ENCODE data around the gene CSNK1A1. TPM values are rescaled to one million over a fixed set of nuclear protein-coding genes. Genes with fewer than 3 reads are reported as not detected.
"Not testable (repeated sequence)": the region's sequence is repeated elsewhere in the genome, so short reads cannot be mapped to it uniquely, and the experiment has no call there.

Gene CSNK1A1
- total and polyA plus RNA-seq, 3 donors from 2014 or later = 129 to 192 (median 148) TPM

DNA sequence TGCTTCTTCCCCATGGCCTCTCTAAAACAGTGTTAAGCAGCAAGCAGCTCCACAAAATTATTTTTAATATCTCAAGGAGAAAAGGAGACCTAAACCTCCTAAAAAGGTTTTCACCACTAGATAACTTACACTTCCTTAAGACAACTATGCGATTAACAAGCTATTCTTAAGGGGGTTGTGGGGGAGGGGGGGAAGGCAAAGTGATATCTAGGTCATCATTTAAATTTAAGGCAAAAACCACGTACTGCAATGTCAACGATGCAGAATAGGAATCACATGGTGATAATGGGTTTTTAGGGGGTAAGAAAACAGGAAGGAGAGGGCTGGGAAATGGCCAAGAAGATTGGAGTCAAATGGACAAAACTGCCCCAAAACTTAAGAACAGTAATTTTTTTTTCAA is 32.6 kb downstream of the CSNK1A1 start:
- no peaks in the 10 kb centered on the region for H3K9me3 ChIP-seq
- H3K4me1 ChIP-seq = peaks cover 10% of the 10 kb centered on the region
- no peak for DNase-seq
- no peaks in the 10 kb centered on the region for H3K36me3 ChIP-seq (ENCODE audit: low read depth, missing control alignments)
- intact Hi-C loops (cut with DNase I; ENCODE audit: low total_unique reads) = no loop called here
- no peak overlapping the region for H3K4me3 ChIP-seq
- TF ChIP-seq, protein P1, sequence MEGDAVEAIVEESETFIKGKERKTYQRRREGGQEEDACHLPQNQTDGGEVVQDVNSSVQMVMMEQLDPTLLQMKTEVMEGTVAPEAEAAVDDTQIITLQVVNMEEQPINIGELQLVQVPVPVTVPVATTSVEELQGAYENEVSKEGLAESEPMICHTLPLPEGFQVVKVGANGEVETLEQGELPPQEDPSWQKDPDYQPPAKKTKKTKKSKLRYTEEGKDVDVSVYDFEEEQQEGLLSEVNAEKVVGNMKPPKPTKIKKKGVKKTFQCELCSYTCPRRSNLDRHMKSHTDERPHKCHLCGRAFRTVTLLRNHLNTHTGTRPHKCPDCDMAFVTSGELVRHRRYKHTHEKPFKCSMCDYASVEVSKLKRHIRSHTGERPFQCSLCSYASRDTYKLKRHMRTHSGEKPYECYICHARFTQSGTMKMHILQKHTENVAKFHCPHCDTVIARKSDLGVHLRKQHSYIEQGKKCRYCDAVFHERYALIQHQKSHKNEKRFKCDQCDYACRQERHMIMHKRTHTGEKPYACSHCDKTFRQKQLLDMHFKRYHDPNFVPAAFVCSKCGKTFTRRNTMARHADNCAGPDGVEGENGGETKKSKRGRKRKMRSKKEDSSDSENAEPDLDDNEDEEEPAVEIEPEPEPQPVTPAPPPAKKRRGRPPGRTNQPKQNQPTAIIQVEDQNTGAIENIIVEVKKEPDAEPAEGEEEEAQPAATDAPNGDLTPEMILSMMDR (IDR thresholded peaks at IDR 0.05) = no peak
- no peak for TF ChIP-seq POLR2A (IDR thresholded peaks at IDR 0.05)
- WGBS, 2 donors = 36 to 38% methylated on average over 3 of the region's 3 CpGs
- H3K27ac ChIP-seq = no peak overlapping the region
- H3K27me3 ChIP-seq = no peaks in the 10 kb centered on the region

DNA sequence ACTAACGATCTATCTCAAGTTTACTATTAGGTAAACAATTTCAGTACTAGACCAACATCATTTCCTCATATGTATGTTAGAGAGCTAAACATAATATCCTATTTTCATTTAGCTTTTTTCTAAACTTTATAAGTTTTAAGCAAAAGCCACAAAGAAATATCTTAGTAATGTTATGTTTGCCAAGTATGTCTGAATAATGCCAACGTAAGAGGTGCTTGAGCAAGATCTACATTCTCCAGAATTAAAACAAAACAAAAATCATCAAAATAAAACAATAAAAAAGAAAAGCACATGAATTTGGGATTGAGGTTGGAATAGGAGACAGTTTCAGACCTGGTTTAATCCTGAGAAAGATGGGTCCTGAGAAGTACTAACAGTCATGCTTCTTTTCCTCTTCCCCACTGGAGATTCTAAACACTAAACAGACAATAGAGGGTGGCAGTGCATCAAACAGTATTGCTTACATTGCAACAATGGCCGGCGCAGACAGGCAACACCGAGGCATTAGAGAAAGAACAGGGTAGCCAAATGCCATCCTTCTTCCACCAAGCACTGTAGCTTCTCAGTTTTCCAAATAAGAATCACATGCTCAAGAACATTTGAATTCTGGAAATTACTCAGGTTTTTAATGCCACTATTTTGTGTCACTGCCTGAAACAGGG is 33.6 kb downstream of the CSNK1A1 start:
- no peaks in the 10 kb centered on the region for H3K27me3 ChIP-seq
- no peak for DNase-seq
- H3K9me3 ChIP-seq = no peaks in the 10 kb centered on the region
- TF ChIP-seq, protein P1 (IDR thresholded peaks at IDR 0.05) = no peak
- no peak for TF ChIP-seq POLR2A (IDR thresholded peaks at IDR 0.05)
- H3K27ac ChIP-seq = no peak overlapping the region
- intact Hi-C loops (cut with DNase I; ENCODE audit: low total_unique reads) = no loop called here
- no peaks in the 10 kb centered on the region for H3K36me3 ChIP-seq (ENCODE audit: low read depth, missing control alignments)
- H3K4me1 ChIP-seq = peaks cover 10% of the 10 kb centered on the region
- H3K4me3 ChIP-seq = no peak overlapping the region
- 61 to 64% methylated on average over 5 of the region's 5 CpGs for WGBS, 2 donors

DNA sequence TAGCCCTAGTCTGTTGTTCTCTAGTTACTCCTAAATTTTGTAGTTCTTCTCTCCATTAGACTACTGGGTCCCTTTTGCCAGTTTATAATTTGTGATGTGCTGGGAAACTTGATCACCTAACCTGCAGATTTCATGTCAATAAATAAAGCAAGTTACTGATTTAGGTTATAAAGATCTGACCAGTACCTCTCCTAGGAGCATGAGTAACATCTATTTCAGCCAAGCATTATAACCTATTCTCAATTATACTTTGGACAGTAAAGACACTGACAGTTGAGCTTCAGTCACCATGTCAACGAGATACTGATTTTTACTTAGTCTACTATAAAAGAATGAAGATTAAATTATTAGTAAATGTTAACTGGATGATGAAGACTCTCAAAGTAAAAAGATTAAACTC is 36.7 kb downstream of the CSNK1A1 start:
- Histone ChIP-seq H3K36me3 (ENCODE audit: low read depth, missing control alignments) (no peaks in the 10 kb centered on the region), H3K27ac (no peak overlapping the region), H3K9me3 (no peaks in the 10 kb centered on the region), H3K4me1 (peaks cover 10% of the 10 kb centered on the region), H3K4me3 (no peak overlapping the region), H3K27me3 (no peaks in the 10 kb centered on the region)
- intact Hi-C loops (cut with DNase I; ENCODE audit: low total_unique reads) = no loop called here
- DNase-seq = no peak
- WGBS, 2 donors = 69 to 93% methylated on average over 1 of the region's 1 CpG
- no peak for TF ChIP-seq POLR2A (IDR thresholded peaks at IDR 0.05)
- TF ChIP-seq, protein P1 (IDR thresholded peaks at IDR 0.05) = no peak

DNA sequence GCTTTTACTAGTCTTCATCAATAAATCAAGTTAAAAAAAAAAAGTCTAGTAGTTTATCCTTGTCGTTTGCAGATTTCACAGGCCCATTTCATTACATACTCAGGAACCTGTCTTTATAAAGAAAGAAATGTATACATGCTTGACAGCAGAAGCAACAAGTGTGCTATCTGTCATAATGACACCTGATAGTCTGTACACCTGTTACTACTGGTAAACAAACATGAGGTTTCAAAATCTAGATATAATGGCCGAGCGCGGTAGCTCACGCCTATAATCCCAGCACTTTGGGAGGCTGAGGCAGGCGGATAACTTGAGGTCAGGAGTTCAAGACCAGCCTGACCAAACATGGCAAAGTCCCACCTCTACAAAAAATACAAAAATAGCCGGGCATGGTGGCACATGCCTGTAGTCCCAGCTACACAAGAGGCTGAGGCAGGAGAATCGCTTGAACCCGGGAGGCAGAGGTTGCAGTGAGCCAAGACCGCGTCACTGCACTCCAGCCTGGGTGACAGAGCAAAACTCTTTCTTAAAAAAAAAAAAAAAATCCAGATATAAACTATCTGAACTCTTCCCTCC is 37.8 kb downstream of the CSNK1A1 start:
- H3K4me1 ChIP-seq; H3K4me3 ChIP-seq; H3K9me3 ChIP-seq; H3K27ac ChIP-seq; H3K36me3 ChIP-seq (ENCODE audit: low read depth, missing control alignments); intact Hi-C loops (cut with DNase I; ENCODE audit: low total_unique reads); DNase-seq; H3K27me3 ChIP-seq: not testable (repeated sequence)
- 88 to 92% methylated on average over 11 of the region's 11 CpGs for WGBS, 2 donors

DNA sequence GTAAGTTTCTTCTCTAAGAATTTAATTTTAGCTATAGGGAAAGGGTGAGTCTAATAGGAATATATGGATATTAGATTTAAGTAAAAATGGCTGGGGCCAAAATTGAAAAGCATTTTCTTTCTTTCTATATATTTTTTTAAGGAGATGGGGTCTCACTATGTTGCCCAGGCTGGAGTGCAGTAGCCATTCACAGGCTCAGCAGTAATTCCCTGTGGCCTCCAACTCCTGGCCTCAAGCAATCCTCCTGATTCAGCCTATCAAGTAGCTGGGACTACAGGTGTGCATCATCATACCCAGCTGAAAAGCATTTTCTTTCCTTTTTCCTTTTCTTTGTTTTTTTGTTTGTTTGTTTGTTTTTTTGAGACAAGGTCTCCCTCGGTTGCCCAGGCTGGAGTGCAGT is 41.1 kb downstream of the CSNK1A1 start:
- Histone ChIP-seq H3K27me3 (no peaks in the 10 kb centered on the region), H3K36me3 (ENCODE audit: low read depth, missing control alignments) (no peaks in the 10 kb centered on the region), H3K4me3 (no peak overlapping the region), H3K4me1 (no peaks in the 10 kb centered on the region), H3K9me3 (no peaks in the 10 kb centered on the region), H3K27ac (no peak overlapping the region)
- DNase-seq = no peak
- TF ChIP-seq POLR2A (IDR thresholded peaks at IDR 0.05) = no peak
- TF ChIP-seq, protein P1 (IDR thresholded peaks at IDR 0.05) = no peak
- 100% methylated on average over 1 of the region's 1 CpG for WGBS, 2 donors
- intact Hi-C loops (cut with DNase I; ENCODE audit: low total_unique reads) = no loop called here
